Osteocyte (in vitro differentiated cells): ENCODE results near the gene VCL. TPM values are rescaled to one million over a fixed set of nuclear protein-coding genes. Genes with fewer than 3 reads are reported as not detected.

ENCODE experiments used
- DNase-seq: peaks from one replicate; pipeline ENCODE4 v3.0.0; 2021; ENCODE audit warnings: mixed read lengths; ENCODE audit not compliant: unreplicated experiment; ENCODE audit errors: extremely low spot score
- H3K27ac Mint-ChIP-seq: one replicate; pipeline ENCODE4 v1.8.0; 2021; ENCODE audit warnings: mild to moderate bottlenecking, mixed read lengths; ENCODE audit not compliant: unreplicated experiment
- H3K27me3 Mint-ChIP-seq: one replicate; pipeline ENCODE4 v1.8.0; 2021; ENCODE audit warnings: mixed read lengths; ENCODE audit not compliant: unreplicated experiment
- H3K36me3 Mint-ChIP-seq: one replicate; pipeline ENCODE4 v1.8.0; 2021; ENCODE audit warnings: mixed read lengths; ENCODE audit not compliant: unreplicated experiment
- H3K4me1 Mint-ChIP-seq: one replicate; pipeline ENCODE4 v1.8.0; 2021; ENCODE audit warnings: mixed read lengths; ENCODE audit not compliant: unreplicated experiment
- H3K4me3 Mint-ChIP-seq: one replicate; pipeline ENCODE4 v1.8.0; 2021; ENCODE audit warnings: mild to moderate bottlenecking, moderate library complexity, mixed read lengths; ENCODE audit not compliant: unreplicated experiment
- H3K9me3 Mint-ChIP-seq: one replicate; pipeline ENCODE4 v1.8.0; 2021; ENCODE audit warnings: mixed read lengths; ENCODE audit not compliant: unreplicated experiment
- total RNA-seq: library from RNA; stranded (reverse); gene quantifications from 2 replicates; pipeline ENCODE4 v1.2.1, GENCODE V29; 2021
- TF ChIP-seq, protein P1 (sequence below): fragments of 200-600 bp; sonication (generic); IDR thresholded peaks from 2 replicates; pipeline ENCODE4 v1.5.0; 2021; ENCODE audit warnings: antibody characterized with exemption, mild to moderate bottlenecking, moderate library complexity

VCL gene
- total RNA-seq, 1 donor from 2014 or later = 338 TPM

DNA sequence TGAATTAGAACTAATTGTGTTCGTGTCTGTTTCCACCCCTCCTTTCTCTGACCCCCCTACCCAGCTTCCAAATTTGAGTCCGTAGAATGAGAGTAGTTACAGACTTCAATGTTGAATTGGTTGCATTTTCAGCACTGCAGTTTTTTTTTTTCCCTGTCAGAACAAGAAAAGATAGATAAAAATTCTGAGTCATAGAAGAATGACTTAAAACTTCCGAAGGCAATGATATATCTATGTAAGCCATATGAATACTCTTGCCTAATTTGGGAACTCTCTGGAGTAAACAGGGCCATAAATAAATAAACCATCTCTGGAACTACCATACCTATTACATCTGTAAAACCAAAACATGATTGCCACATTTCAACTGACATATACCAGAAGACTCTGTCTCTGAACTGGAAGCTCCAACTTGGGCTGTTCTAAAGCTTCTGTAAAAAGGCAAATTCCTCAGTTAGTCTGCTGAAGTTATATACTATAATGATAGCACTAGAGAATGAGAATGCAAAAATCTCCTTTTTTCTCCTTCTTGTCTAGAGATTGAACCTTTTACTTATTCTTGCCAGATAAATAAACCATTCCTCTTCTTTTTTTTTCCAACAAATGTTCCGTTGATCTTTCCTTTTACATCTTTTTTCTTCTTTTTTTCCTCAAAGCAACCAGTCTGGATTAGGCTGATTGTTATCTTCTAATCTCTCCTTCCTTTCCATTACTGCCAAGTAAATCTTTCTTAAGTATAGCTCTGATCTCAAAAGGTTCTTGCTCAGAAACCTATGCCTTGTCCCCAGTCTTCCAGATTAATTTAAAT lies 23.5 kb downstream of the VCL start:
- Mint-ChIP-seq H3K9me3 (no peaks in the 10 kb centered on the region), H3K36me3 (peaks cover 8% of the 10 kb centered on the region), H3K4me3 (peak overlapping the region; percentile 7), H3K4me1 (peaks cover 63% of the 10 kb centered on the region), H3K27ac (peak overlapping the region; percentile 87), H3K27me3 (no peaks in the 10 kb centered on the region)
- no peak for DNase-seq
- TF ChIP-seq, protein P1, sequence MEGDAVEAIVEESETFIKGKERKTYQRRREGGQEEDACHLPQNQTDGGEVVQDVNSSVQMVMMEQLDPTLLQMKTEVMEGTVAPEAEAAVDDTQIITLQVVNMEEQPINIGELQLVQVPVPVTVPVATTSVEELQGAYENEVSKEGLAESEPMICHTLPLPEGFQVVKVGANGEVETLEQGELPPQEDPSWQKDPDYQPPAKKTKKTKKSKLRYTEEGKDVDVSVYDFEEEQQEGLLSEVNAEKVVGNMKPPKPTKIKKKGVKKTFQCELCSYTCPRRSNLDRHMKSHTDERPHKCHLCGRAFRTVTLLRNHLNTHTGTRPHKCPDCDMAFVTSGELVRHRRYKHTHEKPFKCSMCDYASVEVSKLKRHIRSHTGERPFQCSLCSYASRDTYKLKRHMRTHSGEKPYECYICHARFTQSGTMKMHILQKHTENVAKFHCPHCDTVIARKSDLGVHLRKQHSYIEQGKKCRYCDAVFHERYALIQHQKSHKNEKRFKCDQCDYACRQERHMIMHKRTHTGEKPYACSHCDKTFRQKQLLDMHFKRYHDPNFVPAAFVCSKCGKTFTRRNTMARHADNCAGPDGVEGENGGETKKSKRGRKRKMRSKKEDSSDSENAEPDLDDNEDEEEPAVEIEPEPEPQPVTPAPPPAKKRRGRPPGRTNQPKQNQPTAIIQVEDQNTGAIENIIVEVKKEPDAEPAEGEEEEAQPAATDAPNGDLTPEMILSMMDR = no peak

DNA sequence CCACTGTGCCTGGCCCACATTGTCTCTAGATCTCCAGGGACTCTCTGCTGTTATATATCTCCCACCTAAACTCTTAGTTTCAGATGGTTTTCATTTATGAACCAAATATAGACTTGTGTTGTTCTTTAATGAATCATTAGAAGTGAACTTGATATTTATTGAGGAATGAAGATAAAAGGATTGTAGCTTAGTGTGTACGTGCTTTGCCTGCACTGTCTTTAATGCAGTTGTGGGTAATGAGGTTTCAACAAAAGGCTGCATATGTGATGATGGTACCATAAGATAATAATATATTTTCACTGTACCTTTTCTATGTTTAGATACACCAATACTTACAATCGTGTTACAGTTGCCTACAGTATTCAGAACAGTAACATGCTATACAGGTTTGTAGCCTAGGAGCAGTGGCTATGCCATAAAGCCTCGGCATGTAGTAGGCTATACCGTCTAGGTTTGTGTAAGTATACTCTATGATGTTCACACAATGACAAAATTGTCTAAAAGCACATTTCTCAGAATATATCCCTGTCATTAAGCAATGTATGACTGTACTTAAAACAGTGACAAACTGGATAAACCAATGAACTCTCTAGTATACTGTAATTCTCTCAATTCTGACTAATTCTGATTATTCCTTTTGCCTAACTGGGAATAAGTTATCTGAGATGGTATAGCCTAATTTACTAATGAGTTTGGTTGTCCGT lies 25.2 kb downstream of the VCL start:
- peaks cover 72% of the 10 kb centered on the region for H3K4me1 Mint-ChIP-seq

DNA sequence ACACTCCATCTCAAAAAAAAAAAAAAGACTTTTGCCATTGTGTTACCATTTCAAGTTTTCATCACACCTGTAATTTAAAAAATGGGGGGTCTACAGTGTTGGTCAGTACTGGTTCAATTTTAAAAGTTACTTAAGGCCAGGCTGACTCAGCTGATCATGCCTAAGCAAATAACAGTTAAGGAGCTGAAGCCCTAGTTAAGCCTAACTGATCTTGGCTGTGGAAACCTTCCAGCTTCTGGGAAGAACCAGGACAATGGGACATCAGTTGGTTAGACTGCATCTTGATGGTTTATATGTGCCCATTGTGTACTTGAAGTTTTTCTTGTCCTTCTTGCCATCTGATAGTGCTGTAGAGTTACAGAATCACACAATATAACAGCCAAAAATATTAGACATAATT lies 26.7 kb downstream of the VCL start:
- Mint-ChIP-seq H3K36me3 (peaks cover 4% of the 10 kb centered on the region), H3K27me3 (no peaks in the 10 kb centered on the region), H3K9me3 (no peaks in the 10 kb centered on the region), H3K4me1 (peaks cover 64% of the 10 kb centered on the region), H3K4me3 (no peak overlapping the region), H3K27ac (peak overlapping the region; percentile 10)
- no peak for DNase-seq
- TF ChIP-seq, protein P1 = no peak

More for the DNA sequence above, 25.2 kb downstream of the VCL start:
- Mint-ChIP-seq H3K36me3 (peaks cover 11% of the 10 kb centered on the region), H3K27ac (peak overlapping the region; percentile 66), H3K9me3 (no peaks in the 10 kb centered on the region), H3K27me3 (no peaks in the 10 kb centered on the region), H3K4me3 (no peak overlapping the region)
- TF ChIP-seq, protein P1 = no peak
- DNase-seq = no peak

DNA sequence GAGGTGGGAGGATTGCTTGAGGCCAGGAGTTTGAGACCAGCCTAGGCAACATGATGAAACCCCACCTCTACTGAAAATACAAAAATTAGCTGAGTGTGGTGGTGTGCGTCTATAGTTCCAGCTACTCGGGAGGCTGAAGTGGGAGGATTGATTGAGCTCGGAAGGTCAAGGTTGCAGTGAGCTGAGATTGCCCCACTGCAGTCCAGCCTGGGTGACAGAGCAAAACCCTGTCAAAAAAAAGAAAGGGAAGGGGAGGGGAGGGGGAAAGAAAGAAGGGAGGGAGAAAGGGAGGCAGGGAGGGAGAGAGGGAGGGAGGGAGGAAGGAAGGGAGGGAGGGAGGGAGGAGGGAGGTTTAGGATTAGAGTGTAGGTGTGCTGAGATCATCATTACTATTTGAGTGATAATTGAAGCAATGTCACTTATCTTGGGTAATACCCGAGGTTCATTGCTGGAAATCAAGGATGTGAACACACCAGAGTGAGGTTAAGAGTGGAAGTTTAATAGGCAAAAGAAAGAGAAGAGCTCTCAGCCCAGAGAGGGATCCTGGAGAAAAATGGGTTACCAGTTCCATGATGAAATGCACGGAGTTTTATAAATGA lies 27.6 kb downstream of the VCL start:
- DNase-seq = no peak
- peaks cover 68% of the 10 kb centered on the region for H3K4me1 Mint-ChIP-seq

More for the DNA sequence above, 27.6 kb downstream of the VCL start:
- H3K4me3 Mint-ChIP-seq = no peak overlapping the region
- H3K36me3 Mint-ChIP-seq = peaks cover 4% of the 10 kb centered on the region
- TF ChIP-seq, protein P1 = no peak
- no peaks in the 10 kb centered on the region for H3K27me3 Mint-ChIP-seq
- peak overlapping the region; percentile 42 for H3K27ac Mint-ChIP-seq
- H3K9me3 Mint-ChIP-seq = no peaks in the 10 kb centered on the region
